ENCODE data around the gene CISD2.
A peak's percentile ranks its signal among the peaks of the same experiment; 100 is the strongest.
"Not testable (repeated sequence)": the region's sequence is repeated elsewhere in the genome, so short reads cannot be mapped to it uniquely, and the experiment has no call there.

The CISD2 gene

GRCh38 chr4:102849579-102850104 is 19.1 kb upstream of the CISD2 start:
- no peak for DNase-seq (ENCODE audit: low spot score)

- DNase-seq (ENCODE audit: low spot score) = no peak
These were observed 18.4 kb upstream of the CISD2 start for GRCh38 chr4:102850370-102850769.

GRCh38 chr4:102858828-102859464 is 9.8 kb upstream of the CISD2 start:
- DNase-seq (ENCODE audit: low spot score) = no peak

- DNase-seq (ENCODE audit: low spot score) = no peak
These were observed 8.0 kb upstream of the CISD2 start for GRCh38 chr4:102860611-102861324.

- no peak for DNase-seq (ENCODE audit: low spot score)
These were observed 6.8 kb upstream of the CISD2 start for GRCh38 chr4:102862016-102862415.

GRCh38 chr4:102862747-102863146 is 6.0 kb upstream of the CISD2 start:
- no peak for DNase-seq (ENCODE audit: low spot score)

- DNase-seq (ENCODE audit: low spot score) = not testable (repeated sequence)
These were observed 3.5 kb upstream of the CISD2 start for GRCh38 chr4:102865327-102865726.

GRCh38 chr4:102867278-102868152 is 1.3 kb upstream of the CISD2 start:
- peak; percentile 77 for DNase-seq (ENCODE audit: low spot score)

GRCh38 chr4:102868153-102868780 is 525 bp upstream of the CISD2 start:
- DNase-seq (ENCODE audit: low spot score) = no peak

GRCh38 chr4:102869569-102870197 is 891 bp downstream of the CISD2 start:
- peak; percentile 23 for DNase-seq (ENCODE audit: low spot score)

- DNase-seq (ENCODE audit: low spot score) = peak; percentile 23
These were observed 3.0 kb downstream of the CISD2 start for GRCh38 chr4:102871772-102872171.

GRCh38 chr4:102877477-102878106 is 8.8 kb downstream of the CISD2 start:
- DNase-seq (ENCODE audit: low spot score) = not testable (repeated sequence)

GRCh38 chr4:102878349-102878748 is 9.6 kb downstream of the CISD2 start:
- DNase-seq (ENCODE audit: low spot score) = not testable (repeated sequence)

GRCh38 chr4:102878901-102879300 is 10.1 kb downstream of the CISD2 start:
- DNase-seq (ENCODE audit: low spot score) = no peak

GRCh38 chr4:102881343-102881742 is 12.6 kb downstream of the CISD2 start:
- no peak for DNase-seq (ENCODE audit: low spot score)

GRCh38 chr4:102883278-102883677 is 14.5 kb downstream of the CISD2 start:
- DNase-seq (ENCODE audit: low spot score) = no peak

- not testable (repeated sequence) for DNase-seq (ENCODE audit: low spot score)
These were observed 19.8 kb downstream of the CISD2 start for GRCh38 chr4:102888570-102888969.

GRCh38 chr4:102889866-102890265 is 21.1 kb downstream of the CISD2 start:
- DNase-seq (ENCODE audit: low spot score) = not testable (repeated sequence)

GRCh38 chr4:102896547-102896946 is 27.8 kb downstream of the CISD2 start:
- not testable (repeated sequence) for DNase-seq (ENCODE audit: low spot score)

- not testable (repeated sequence) for DNase-seq (ENCODE audit: low spot score)
These were observed 28.8 kb downstream of the CISD2 start for GRCh38 chr4:102897610-102898009.

- DNase-seq (ENCODE audit: low spot score) = no peak
These were observed 33.0 kb downstream of the CISD2 start for GRCh38 chr4:102901804-102902203.
